ENCODE measurements around the gene EVA1B.

The EVA1B gene

DNA sequence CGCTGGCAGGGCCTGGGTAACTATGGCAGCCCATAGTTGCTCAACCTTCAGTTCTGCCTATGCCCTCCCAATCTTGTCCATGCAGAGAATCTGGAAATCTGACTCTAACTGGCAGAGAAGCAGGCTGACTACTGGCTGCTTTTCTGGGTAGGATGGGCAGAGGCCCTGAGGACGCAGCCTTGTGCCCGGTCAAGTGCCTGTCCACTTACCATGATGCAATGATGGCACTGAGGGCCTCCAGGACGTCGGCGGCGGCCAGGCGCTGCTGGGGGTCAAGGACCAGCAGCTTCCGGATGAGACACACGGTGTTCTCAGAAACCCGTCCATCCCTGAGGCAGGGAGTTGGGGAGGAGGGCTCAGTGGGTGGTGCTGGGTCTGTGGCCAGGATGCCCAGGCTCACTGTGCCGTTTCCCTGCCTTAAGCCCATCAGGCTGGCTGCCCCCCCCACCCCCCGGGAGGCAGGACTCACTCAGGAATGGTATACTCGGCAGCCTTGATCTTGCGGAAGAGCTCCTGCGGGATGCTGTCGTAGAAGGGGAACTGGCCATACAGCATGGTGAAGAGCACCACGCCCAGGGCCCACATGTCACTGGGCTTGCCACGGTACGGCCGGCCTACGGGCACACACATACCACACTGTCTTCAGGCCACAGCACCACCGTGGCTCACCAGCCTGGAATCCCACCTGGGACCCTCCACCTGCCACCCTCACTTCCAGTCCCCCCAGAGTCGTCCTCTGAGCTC lies 20.4 kb upstream of the EVA1B start:
- H3K9me3 ChIP-seq (ENCODE audit: severe bottlenecking) = no peaks in the 10 kb centered on the region
- H3K27ac ChIP-seq (ENCODE audit: poor library complexity, severe bottlenecking) = peak overlapping the region; percentile 50
- H3K4me3 ChIP-seq (ENCODE audit: severe bottlenecking) = no peak overlapping the region
- DNase-seq (ENCODE audit: low spot score) = no peak
- peaks cover 40% of the 10 kb centered on the region for H3K36me3 ChIP-seq (ENCODE audit: low read depth)
- no peak for ATAC-seq (ENCODE audit: low read depth)
- peaks cover 4% of the 10 kb centered on the region for H3K4me1 ChIP-seq (ENCODE audit: insufficient read depth, poor library complexity, severe bottlenecking)
- TF ChIP-seq, protein P1, sequence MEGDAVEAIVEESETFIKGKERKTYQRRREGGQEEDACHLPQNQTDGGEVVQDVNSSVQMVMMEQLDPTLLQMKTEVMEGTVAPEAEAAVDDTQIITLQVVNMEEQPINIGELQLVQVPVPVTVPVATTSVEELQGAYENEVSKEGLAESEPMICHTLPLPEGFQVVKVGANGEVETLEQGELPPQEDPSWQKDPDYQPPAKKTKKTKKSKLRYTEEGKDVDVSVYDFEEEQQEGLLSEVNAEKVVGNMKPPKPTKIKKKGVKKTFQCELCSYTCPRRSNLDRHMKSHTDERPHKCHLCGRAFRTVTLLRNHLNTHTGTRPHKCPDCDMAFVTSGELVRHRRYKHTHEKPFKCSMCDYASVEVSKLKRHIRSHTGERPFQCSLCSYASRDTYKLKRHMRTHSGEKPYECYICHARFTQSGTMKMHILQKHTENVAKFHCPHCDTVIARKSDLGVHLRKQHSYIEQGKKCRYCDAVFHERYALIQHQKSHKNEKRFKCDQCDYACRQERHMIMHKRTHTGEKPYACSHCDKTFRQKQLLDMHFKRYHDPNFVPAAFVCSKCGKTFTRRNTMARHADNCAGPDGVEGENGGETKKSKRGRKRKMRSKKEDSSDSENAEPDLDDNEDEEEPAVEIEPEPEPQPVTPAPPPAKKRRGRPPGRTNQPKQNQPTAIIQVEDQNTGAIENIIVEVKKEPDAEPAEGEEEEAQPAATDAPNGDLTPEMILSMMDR (IDR thresholded peaks at IDR 0.05; ENCODE audit: poor library complexity, severe bottlenecking) = no peak
- H3K27me3 ChIP-seq (ENCODE audit: insufficient read depth, poor library complexity, severe bottlenecking) = no peaks in the 10 kb centered on the region

DNA sequence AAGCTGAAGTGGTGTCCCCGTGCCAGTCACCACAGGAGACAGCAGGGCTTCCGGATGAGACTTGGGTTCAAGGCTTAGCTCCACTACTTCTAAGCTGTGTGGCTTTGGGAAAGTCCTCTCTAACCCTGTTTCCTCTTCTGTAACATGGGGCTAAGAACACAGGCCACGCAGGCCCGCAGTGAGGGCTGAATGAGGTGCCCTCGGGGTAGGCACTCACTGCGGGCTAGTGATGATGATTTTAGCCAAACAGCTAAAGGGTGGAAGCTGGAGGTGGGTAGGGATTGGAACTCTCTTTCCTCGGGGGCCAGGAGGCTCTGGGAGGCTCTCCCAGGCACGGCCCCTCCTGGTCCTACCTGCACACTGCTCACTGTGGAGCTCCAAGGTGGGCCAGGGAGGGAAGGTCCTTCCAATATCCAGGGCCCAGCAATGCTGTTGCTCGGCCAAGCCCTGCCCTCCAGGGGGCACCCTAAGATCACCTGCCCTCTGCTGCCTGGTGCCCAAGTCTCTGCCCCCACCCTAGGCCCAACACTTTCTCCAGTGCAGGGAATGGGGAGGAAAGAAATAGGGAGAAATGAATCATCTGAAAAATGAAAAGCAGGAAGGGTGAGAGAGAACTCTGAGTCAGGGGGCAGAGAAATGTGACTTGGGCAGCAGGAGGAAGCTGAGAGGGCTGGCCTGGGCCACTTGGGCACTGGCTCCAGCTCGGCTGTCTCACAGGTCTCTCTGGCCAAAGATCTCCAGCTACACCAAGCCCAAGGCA lies 19.2 kb upstream of the EVA1B start:
- no peak for DNase-seq (ENCODE audit: low spot score)
- Histone ChIP-seq H3K27me3 (ENCODE audit: insufficient read depth, poor library complexity, severe bottlenecking) (no peaks in the 10 kb centered on the region), H3K36me3 (ENCODE audit: low read depth) (peaks cover 28% of the 10 kb centered on the region), H3K9me3 (ENCODE audit: severe bottlenecking) (no peaks in the 10 kb centered on the region), H3K27ac (ENCODE audit: poor library complexity, severe bottlenecking) (peak overlapping the region; percentile 50), H3K4me1 (ENCODE audit: insufficient read depth, poor library complexity, severe bottlenecking) (peaks cover 4% of the 10 kb centered on the region), H3K4me3 (ENCODE audit: severe bottlenecking) (no peak overlapping the region)
- ATAC-seq (ENCODE audit: low read depth) = peak; percentile 83
- TF ChIP-seq, protein P1 (IDR thresholded peaks at IDR 0.05; ENCODE audit: poor library complexity, severe bottlenecking) = peak; percentile 86

DNA sequence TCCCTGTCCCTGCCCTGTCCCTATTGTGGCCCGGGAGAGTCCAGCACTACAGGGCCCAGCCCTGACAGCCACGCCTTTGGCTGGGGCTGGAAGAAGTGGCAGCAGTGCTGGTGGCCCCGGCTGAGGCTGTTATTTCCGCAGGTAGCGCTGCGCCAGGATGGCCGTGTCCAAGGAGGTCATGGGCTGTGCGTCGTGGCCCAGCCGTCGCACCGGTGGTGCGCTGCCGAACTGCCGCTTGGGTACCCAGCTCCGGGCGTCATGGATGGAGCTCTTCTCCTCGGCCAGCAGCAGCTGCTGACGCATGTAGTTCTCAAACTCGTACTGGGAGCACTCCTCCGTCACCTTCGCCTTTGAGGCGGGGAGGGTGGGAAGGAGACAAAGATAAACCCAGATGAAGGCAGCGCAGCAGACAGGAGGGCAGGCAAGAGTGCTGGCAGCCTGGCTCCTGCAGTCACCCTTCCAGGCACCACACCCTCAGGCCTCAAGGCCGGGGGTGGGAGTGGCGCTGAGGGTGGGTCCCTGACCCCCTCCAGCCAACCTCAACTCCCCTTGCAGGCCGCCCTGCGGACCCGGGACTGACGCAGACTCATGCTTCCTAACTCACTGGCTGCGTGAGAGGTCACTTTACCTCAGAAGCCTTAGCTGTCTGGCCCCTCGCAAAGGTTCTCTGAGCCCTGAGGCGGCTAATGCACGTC lies 18.3 kb upstream of the EVA1B start:
- ATAC-seq (ENCODE audit: low read depth) (no peak), DNase-seq (ENCODE audit: low spot score) (no peak)
- TF ChIP-seq, protein P1 (IDR thresholded peaks at IDR 0.05; ENCODE audit: poor library complexity, severe bottlenecking) = no peak
- Histone ChIP-seq H3K27me3 (ENCODE audit: insufficient read depth, poor library complexity, severe bottlenecking) (no peaks in the 10 kb centered on the region), H3K27ac (ENCODE audit: poor library complexity, severe bottlenecking) (no peak overlapping the region), H3K9me3 (ENCODE audit: severe bottlenecking) (no peaks in the 10 kb centered on the region), H3K4me3 (ENCODE audit: severe bottlenecking) (no peak overlapping the region), H3K4me1 (ENCODE audit: insufficient read depth, poor library complexity, severe bottlenecking) (peaks cover 4% of the 10 kb centered on the region), H3K36me3 (ENCODE audit: low read depth) (peaks cover 22% of the 10 kb centered on the region)

DNA sequence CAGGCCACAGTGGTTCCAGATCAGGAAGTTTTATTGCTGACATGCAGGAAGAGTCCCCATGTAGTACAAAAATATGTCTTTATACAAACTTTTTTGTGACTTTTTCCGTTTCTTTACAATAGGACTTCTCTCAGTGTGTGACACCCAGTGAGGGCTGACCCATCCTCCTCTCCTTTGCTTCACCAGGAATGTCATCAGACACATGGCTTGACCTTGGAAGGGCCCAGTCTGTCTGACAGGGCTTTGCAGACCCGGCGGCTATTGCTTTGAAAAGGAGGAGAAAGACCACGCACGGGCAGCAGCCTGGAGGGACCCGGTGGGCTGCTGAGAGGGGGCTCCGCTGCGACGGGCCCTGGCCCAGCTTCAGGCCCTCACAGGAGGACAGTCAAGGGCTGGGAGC lies 16.2 kb upstream of the EVA1B start:
- no peak overlapping the region for H3K27ac ChIP-seq (ENCODE audit: poor library complexity, severe bottlenecking)
- H3K36me3 ChIP-seq (ENCODE audit: low read depth) = peaks cover 16% of the 10 kb centered on the region
- TF ChIP-seq, protein P1 (IDR thresholded peaks at IDR 0.05; ENCODE audit: poor library complexity, severe bottlenecking) = no peak
- H3K9me3 ChIP-seq (ENCODE audit: severe bottlenecking) = no peaks in the 10 kb centered on the region
- H3K4me3 ChIP-seq (ENCODE audit: severe bottlenecking) = no peak overlapping the region
- H3K4me1 ChIP-seq (ENCODE audit: insufficient read depth, poor library complexity, severe bottlenecking) = peaks cover 4% of the 10 kb centered on the region
- no peak for ATAC-seq (ENCODE audit: low read depth)
- DNase-seq (ENCODE audit: low spot score) = no peak
- H3K27me3 ChIP-seq (ENCODE audit: insufficient read depth, poor library complexity, severe bottlenecking) = no peaks in the 10 kb centered on the region
